ENCODE data around the gene PPP1R1A. TPM values are rescaled to one million over a fixed set of nuclear protein-coding genes. Genes with fewer than 3 reads are reported as not detected.

Gene PPP1R1A
- total RNA-seq, 3 donors from 2014 or later = 0.52 to 30.0 (median 0.75) TPM

DNA sequence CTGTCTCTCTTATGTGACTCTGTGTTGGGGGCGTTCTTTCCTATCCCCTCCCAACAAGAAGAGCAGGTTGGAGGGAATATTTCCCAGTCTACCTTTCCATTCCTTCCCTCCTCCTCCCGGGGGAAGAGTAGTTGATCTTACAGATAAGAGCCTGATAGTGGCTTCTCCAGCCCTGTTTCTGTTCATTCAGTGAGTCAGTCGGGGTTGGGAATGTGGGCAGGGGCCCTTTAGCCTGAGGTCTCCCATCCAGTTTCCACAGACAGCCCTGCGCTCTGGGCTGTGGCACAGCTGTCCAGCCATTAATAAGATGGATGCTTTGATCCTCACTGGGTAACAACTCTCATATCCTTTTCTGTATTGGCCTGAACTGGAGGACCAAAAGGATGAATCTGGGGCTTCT is 18.1 kb upstream of the PPP1R1A start:
- ATAC-seq (no peak), DNase-seq (no peak)
- Histone ChIP-seq H3K9me3 (no peaks in the 10 kb centered on the region), H3K36me3 (ENCODE audit: low read depth) (no peaks in the 10 kb centered on the region), H3K4me1 (ENCODE audit: low read depth) (no peaks in the 10 kb centered on the region), H3K4me3 (no peak overlapping the region)
- TF ChIP-seq, protein P1, sequence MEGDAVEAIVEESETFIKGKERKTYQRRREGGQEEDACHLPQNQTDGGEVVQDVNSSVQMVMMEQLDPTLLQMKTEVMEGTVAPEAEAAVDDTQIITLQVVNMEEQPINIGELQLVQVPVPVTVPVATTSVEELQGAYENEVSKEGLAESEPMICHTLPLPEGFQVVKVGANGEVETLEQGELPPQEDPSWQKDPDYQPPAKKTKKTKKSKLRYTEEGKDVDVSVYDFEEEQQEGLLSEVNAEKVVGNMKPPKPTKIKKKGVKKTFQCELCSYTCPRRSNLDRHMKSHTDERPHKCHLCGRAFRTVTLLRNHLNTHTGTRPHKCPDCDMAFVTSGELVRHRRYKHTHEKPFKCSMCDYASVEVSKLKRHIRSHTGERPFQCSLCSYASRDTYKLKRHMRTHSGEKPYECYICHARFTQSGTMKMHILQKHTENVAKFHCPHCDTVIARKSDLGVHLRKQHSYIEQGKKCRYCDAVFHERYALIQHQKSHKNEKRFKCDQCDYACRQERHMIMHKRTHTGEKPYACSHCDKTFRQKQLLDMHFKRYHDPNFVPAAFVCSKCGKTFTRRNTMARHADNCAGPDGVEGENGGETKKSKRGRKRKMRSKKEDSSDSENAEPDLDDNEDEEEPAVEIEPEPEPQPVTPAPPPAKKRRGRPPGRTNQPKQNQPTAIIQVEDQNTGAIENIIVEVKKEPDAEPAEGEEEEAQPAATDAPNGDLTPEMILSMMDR (IDR thresholded peaks at IDR 0.05) = no peak
- intact Hi-C loops (cut with DNase I, micrococcal nuclease) = no loop called here

DNA sequence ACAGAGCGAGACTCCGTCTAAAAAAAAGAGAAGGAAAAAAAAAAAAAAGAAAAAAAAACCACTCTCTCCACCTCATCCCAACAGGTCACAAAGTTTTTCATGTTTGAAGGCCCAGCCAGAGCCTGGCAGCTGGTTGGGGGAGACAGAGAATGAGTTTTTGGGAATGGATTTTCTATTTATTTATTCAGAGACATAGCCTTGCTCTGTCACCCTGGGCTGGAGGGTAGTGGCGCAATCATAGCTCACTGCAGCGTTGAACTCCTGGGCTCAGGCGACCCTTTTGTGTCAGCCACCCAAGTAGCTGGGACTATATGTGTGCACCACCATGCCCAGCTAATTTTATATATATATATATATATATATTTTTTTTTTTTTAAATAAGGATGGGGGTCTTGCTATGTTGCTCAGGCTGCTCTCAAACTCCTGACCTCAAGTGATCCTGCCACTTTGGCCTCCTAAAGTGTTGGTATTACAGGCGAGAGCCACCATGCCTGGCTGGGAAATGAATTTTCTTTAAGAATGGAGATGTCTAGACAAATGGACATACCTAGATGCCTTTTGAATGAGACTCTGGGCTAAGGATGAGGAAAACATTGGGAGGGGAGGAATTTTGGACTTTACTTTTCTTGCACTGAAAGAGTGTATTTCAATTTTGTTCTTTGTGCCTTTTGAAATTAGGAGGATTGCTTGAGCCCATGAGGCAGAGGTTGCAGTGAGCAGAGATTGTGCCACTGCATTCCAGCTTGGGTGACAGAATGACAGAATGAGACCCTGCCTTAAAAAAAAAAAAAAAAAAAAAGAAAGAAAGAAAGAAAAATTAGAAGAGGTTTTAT is 16.9 kb upstream of the PPP1R1A start:
- Histone ChIP-seq H3K9me3 (no peaks in the 10 kb centered on the region), H3K4me3 (no peak overlapping the region), H3K36me3 (ENCODE audit: low read depth) (no peaks in the 10 kb centered on the region), H3K4me1 (ENCODE audit: low read depth) (no peaks in the 10 kb centered on the region)
- intact Hi-C loops (cut with DNase I, micrococcal nuclease) = no loop called here
- no peak for ATAC-seq
- TF ChIP-seq, protein P1 (IDR thresholded peaks at IDR 0.05) = no peak
- DNase-seq = no peak

DNA sequence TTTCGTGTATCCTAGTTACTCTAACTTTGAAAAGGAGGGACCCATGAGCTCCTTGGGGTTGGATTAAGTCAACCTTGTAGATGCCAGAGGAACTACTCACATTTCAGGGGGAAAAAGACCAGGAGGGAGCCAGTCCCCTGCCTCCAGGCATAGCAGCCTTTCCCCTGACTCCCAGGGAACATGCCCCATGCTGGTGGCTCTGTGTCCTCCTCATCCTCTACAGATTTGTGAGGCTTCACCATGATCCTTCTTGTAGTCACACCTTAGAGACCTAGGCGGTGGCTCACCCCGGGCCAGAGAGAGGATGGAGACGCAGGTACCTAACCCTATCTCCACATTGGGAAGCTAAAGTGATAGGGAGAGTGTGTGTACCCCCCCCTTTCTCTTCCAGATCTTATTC is 16.0 kb upstream of the PPP1R1A start:
- ATAC-seq (no peak), DNase-seq (no peak)
- H3K36me3 ChIP-seq (ENCODE audit: low read depth) = no peaks in the 10 kb centered on the region
- TF ChIP-seq, protein P1 (IDR thresholded peaks at IDR 0.05) = no peak
- intact Hi-C loops (cut with DNase I, micrococcal nuclease) = no loop called here
- H3K4me1 ChIP-seq (ENCODE audit: low read depth) = no peaks in the 10 kb centered on the region
- H3K9me3 ChIP-seq = no peaks in the 10 kb centered on the region
- H3K4me3 ChIP-seq = no peak overlapping the region

DNA sequence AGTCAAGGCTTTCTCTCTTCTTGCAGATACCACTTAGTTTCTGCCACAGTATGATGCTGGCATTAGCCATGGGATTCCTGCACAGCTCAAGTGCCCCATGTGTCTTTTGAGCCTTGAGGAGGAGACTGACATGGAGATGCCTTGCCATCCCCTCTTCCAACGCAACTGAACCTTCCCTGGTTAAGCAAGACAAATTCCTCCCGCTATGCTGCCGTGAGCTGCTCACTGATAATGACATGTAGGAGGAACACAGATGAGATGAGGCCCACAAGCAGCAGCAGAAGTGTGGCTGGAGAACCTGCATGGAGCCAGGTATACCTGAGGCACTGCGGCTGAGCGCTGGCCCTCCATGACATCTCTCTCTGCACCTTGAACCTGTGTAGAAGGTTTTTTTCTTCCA is 15.4 kb upstream of the PPP1R1A start:
- intact Hi-C loops (cut with DNase I, micrococcal nuclease) = no loop called here
- no peaks in the 10 kb centered on the region for H3K9me3 ChIP-seq
- H3K4me1 ChIP-seq (ENCODE audit: low read depth) = no peaks in the 10 kb centered on the region
- TF ChIP-seq, protein P1 (IDR thresholded peaks at IDR 0.05) = no peak
- H3K36me3 ChIP-seq (ENCODE audit: low read depth) = no peaks in the 10 kb centered on the region
- H3K4me3 ChIP-seq = no peak overlapping the region
- DNase-seq (no peak), ATAC-seq (no peak)

DNA sequence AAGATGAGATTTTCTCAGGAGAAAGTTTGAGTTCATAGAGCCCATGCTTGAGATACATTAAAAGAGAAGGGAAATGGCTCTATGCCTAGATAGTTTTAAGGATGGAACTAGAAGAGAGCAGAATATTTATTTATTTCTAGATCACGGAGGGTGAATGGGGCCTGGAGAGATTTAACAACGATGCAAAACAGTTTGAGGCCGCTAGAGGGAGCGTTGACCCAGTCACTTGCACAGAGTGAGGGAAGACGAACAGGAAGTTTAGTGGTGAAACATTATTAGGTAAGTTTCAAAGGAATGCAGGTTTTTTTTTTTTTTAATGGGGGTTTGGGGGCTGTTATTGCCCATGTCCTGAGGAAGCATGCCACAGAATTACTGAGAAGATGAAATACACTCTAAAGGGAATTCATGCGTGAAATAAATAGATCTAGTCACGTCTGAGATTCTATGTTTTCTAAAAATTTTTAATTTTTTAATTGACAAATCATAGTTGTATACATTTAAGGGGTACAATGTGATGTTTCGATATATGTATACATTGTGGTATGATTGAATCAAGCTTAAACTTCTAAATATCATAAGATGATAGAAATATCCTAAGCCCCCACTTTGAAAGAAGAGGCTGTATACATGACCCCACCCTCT is 14.8 kb upstream of the PPP1R1A start:
- Histone ChIP-seq H3K4me1 (ENCODE audit: low read depth) (no peaks in the 10 kb centered on the region), H3K4me3 (no peak overlapping the region), H3K36me3 (ENCODE audit: low read depth) (no peaks in the 10 kb centered on the region), H3K9me3 (no peaks in the 10 kb centered on the region)
- peak; percentile 79 for ATAC-seq
- DNase-seq = peak in 2 of 3 donors; percentile 46 to 73
- intact Hi-C loops (cut with DNase I, micrococcal nuclease) = no loop called here
- TF ChIP-seq, protein P1 (IDR thresholded peaks at IDR 0.05) = peak; percentile 67

All from mucosa of descending colon (tissue), 3 donors.